ENCODE measurements around the gene PTPRD.

PTPRD gene

DNA sequence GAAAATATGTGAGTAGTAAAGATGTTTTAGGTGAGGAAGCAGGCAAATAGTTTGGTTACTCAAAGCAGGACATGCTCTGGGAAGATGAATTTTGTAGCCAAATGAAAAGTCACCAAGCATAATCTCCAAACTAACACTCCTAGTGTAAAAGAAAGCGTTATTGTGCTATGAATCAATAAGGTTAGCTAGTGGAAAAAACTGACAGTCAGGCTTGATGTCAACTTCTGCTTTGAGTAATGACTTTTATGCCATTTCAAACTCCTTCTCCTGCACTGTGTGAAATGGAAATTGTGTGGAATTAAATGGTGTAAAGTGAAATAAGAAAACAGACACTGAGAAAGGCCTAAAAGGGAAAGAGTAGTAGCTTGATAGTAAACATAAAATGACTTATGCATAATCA lies 2176.0 kb downstream of the PTPRD start:
- no peak for DNase-seq (ENCODE audit: low read depth)

GRCh38 chr9:8434621-8435020 lies 2178.2 kb downstream of the PTPRD start:
- no peak for DNase-seq (ENCODE audit: low read depth)

GRCh38 chr9:8432224-8432623 lies 2180.6 kb downstream of the PTPRD start:
- no peak for DNase-seq (ENCODE audit: low read depth)

- DNase-seq (ENCODE audit: low read depth) = no peak
Observed at GRCh38 chr9:8431505-8431904, 2181.3 kb downstream of the PTPRD start.

- no peak for DNase-seq (ENCODE audit: low read depth)
Observed at GRCh38 chr9:8430945-8431344, 2181.9 kb downstream of the PTPRD start.

DNA sequence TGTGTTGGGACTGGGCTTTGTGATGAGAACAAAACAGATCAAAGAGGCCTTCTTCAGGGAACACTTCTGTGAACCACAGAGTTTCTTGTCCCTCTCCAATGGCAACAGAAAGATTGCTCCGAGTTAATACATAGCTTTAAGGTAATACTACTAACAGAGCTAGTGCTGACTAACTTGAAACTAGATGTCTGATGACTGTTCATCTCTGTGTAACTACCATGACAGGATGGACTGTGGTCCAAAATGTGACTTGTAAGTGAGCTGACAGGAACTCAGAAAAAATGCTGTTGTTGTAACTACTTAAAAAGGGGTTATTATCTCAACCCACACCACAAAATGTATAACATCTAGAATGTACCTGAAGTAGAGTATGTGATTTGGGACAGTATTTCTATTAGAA lies 2183.0 kb downstream of the PTPRD start:
- no peak for DNase-seq (ENCODE audit: low read depth)

DNA sequence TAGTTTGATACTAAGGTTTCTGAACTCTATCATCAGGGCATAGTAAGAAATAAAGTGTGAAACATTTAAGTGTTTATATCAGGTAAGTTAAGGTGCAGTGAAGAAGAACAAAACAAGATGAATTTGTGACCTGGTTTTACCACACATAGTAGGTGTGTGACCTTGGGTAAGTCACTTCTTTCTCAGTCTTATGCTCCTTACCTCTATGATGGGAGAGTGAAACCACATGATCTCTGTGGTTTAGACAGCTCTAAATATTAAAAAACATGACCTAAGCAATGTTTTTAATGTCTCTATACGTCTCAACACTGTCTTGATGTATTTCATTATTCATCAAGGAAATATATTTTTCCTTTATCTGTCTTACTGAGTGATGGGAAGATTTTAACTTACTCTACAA lies 2183.6 kb downstream of the PTPRD start:
- DNase-seq (ENCODE audit: low read depth) = no peak

DNA sequence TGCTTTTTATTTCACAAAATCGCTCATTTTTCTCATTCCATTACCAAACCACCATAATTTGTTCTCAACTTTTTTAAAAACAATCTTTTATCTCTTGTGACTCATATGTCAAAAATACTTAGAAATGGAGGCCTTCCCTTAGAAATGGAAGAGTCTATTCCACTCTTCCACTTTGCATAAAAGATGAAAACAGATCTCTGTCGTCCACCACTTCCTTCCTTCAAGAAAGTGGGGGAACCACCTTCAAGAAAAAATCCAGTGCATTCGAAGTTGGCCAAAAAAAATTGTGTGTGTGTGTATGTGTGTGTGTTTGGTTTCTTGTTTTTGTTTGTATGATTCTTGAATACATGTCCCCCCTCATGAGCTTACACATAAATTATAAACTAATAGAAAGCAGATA lies 2184.4 kb downstream of the PTPRD start:
- no peak for DNase-seq (ENCODE audit: low read depth)

GRCh38 chr9:8424786-8425410 lies 2187.9 kb downstream of the PTPRD start:
- DNase-seq (ENCODE audit: low read depth) = no peak

DNA sequence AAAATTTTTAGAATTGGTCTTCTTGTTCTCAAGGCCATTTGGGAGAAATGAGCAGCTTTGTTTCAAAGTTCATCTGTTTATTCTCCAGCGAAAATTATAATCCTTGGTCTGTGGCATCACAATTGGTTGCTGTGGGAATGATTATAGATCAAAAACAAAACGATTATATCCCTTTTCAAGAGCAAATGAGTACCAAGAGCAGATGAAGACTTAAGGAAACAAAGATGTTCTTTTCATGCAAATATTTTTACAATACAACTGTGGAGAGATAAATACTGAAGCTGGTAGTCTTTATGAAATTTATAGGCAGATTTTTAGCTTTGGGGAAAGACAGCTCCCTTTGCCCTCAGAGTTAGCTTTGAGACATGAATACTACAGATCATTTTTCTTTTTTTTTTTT lies 2192.4 kb downstream of the PTPRD start:
- DNase-seq (ENCODE audit: low read depth) = no peak

DNA sequence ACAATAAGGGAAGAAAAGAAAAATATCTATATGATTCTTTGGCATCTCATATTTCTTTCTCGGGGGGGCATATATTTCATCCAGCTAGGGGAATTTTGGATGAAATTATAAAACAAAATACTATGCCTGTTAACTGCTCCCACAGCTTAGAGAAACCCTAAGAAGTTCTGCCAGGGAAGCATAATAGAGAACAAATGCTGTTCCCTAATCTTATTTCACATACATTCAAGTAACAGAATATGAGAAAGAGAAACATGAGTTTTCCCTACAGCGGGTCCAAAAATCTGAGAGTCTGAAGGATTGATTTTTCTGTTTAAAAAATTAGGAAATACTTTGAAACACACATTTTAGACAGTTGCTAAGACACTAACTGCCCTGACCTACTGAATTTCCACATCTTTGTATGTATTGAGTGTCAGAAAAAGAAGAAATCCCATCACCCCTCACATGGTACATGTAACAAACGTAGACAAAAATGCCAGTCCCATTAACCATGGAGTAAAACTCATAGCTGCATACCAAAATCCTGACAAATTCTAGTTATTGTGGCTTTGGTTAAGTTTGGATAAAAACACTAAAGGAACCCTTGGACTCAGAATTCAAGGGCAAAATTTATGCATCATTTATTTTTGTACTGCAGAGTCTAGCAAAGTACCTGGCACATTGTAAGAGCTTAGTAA lies 2193.1 kb downstream of the PTPRD start:
- DNase-seq (ENCODE audit: low read depth) = no peak

DNA sequence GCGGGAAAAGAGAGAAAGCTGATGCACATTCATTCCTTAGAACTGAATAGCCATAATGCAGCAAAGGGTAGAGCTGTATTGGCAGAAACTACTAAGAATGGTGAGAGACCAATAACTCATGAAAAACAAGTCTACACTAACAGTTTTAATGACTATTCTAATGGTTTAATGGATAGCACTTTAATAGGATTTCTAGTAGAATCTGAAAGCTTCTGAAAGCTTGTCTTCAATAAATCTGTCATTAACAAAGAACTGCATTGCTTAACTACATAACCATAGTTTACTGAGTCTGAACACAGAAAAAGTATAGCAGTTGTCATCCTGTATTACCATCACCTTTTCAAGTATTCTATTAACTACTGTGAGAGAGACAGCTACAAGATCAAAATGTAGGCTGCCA lies 2195.5 kb downstream of the PTPRD start:
- DNase-seq (ENCODE audit: low read depth) = no peak

GRCh38 chr9:8412327-8412726 lies 2200.5 kb downstream of the PTPRD start:
- DNase-seq (ENCODE audit: low read depth) = no peak

GRCh38 chr9:8408575-8409190 lies 2204.1 kb downstream of the PTPRD start:
- no peak for DNase-seq (ENCODE audit: low read depth)

DNA sequence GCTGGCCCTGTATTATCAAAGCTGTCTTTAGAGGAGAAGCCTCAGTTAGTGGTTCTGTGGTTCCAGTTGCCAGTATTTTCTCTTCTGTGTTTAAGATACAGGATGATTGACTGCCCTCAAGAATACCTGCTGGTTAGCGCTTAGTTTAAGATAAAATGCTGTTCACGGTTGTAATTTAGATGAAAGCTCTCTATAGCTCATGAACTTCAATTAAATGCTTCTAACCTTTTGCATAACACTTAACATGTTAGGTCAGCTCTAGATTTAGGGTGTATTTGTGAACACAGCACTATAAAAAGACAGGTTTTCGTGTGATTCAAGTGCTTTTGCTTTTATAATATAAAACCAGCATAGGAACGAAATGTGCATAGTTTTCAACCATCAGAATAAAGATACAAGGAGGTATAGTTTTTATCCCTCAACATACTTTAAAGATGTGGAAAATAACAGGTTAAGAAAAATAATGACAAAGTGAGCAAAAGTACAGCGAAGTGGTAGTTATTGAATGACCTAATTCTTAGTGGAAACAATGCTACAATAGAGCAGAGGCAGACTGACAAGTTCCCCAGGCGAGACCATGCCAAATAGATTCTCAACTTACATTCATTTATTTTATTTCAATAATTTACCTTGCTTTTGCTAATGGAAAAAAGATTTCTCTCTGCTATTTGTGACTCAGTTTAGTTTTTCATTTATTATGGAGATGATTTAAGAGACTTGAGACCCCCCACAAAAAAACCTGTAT lies 2210.7 kb downstream of the PTPRD start:
- no peak for DNase-seq (ENCODE audit: low read depth)

DNA sequence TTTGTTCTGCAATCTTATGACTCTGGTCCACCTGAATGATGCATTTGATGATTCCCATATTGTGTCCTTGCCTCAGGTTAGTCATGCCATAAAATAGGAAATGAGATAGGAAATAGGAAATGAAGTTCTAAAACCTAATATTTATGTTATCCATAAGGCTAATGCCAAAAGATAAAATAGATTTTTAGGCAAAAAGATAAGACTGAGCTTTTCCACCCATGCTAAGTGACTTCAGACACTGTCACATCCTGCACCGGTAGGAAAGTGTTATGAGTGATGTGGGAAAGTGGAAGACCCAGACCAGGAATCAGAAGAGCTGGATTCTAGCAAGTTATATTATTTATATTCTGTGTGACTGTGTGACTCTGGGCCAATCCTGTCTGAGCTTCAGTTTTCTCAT lies 2212.4 kb downstream of the PTPRD start:
- no peak for DNase-seq (ENCODE audit: low read depth)

- no peak for DNase-seq (ENCODE audit: low read depth)
Observed at GRCh38 chr9:8395022-8395421, 2217.8 kb downstream of the PTPRD start.

DNA sequence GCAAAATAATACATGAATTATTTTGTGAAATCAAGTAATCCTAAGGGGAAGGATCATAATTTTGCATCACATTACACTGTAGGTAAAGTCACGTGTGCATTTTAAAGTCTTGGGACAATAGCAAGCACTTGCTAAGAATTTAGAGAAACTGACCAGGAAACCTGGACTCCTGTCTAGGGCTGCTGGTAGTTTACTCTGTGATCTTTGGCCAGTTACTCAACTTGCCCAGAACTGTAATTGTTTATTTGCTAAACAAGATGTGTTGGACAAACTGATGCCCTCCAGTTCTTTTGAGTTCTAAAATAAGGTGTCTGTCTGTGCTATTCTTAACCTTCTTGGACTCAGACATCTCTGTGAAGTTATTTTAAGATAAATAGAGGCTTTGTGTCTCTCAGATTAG lies 2218.5 kb downstream of the PTPRD start:
- DNase-seq (ENCODE audit: low read depth) = no peak

DNA sequence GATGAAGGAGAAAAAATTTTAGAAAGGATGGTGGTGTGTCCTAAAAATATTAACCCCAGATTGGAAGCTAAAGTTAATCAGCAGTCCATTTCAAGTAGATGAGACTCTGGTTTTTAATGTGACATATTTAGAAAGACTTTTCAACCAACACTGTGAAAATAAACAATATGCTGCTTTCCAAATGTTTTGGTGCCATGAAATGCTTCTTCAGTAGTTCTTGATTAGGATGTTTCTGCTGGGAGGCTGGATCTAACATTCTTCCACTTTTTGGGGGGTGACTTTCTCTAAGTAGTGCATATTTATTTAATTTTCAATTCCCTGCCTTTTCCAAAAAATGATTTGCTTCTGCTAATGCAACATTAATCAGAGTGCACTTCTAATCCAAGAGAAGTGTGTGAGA lies 2219.9 kb downstream of the PTPRD start:
- no peak for DNase-seq (ENCODE audit: low read depth)

GRCh38 chr9:8391566-8391965 lies 2221.2 kb downstream of the PTPRD start:
- DNase-seq (ENCODE audit: low read depth) = no peak

GRCh38 chr9:8391132-8391531 lies 2221.7 kb downstream of the PTPRD start:
- DNase-seq (ENCODE audit: low read depth) = no peak

GRCh38 chr9:8390571-8390970 lies 2222.2 kb downstream of the PTPRD start:
- DNase-seq (ENCODE audit: low read depth) = no peak

DNA sequence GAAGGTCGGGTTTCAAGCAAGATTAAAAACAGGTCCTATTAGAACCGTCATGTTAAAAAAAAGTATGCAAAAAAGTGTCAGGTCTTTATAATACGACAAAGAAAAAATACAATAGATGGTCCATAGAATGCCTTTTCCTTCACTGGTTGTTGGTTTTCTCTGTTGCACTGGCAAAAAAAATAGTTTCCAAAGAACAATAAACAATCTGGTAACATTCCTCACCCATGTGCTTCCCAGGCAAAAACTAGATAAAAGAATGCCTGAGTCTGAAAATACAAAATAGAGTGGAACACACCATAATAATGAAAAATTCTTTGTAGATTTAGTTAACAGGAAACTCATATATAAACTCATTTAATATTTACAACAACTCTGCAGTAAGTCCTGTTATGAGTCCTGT lies 2223.3 kb downstream of the PTPRD start:
- no peak for DNase-seq (ENCODE audit: low read depth)
